ENCODE data around the gene NFIB.

GRCh38 chr9:14301006-14301405 is 12.9 kb downstream of the NFIB start:
- no peak for TF ChIP-seq CTCF (IDR thresholded peaks at IDR 0.05)
- no peak for TF ChIP-seq ZFX (IDR thresholded peaks at IDR 0.05; ENCODE audit: borderline replicate concordance)

All from 22Rv1 (cell line).